SU-DHL-6 (cell line): ENCODE data around the gene C16orf89.
"Not testable (repeated sequence)": the region's sequence is repeated elsewhere in the genome, so short reads cannot be mapped to it uniquely, and the experiment has no call there.

Source experiments
- CTCF ChIP-seq: fragments of 200-600 bp; sonication (generic); IDR thresholded peaks from one replicate; pipeline ENCODE4 v1.5.1; 2017; ENCODE audit warnings: antibody characterized with exemption, mild to moderate bottlenecking, low read length, moderate library complexity; ENCODE audit not compliant: insufficient read depth, poor library complexity, severe bottlenecking
- EZH2phosphoT487 ChIP-seq: fragments of 200-600 bp; sonication (generic), shearing (Covaris generic); conservative IDR thresholded peaks from 2 replicates; pipeline ENCODE4 v1.6.1; 2018; ENCODE audit warnings: mild to moderate bottlenecking, antibody characterized with exemption, low read length, moderate library complexity, mixed read lengths

DNA sequence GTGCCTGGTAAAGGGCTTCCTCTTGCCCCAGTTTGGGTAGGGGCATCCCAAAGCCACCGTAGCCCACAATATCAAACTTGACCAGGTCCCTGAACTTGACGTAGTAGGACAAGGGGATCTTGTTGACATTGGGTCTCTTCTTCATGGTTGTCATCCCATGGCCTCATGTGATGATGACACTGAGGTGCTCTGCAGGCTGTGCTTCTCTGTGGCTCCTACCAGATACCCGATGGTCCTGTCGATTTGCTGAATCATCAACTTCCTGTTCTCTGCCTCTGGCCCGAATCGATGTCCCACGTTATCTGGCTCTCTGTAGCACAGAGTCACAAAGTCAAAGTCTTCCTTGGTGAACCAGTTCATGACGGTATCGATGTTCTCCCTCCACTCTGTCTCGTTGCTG lies 45.2 kb upstream of the C16orf89 start:
- TF ChIP-seq CTCF, EZH2phosphoT487: not testable (repeated sequence)
